ENCODE measurements around the gene MYO18A.

The MYO18A gene

GRCh38 chr17:29108823-29109476 lies 71.2 kb downstream of the MYO18A start:
- H3K4me3 ChIP-seq (ENCODE audit: low read depth, low read length): no peak overlapping the region
- no peak for DNase-seq (ENCODE audit: low read depth, low spot score)
- TF ChIP-seq CTCF (IDR thresholded peaks at IDR 0.05; ENCODE audit: low read depth, low read length): no peak
- in situ Hi-C loops (cut with HindIII; ENCODE audit: low sequenced_read_pairs): no loop called here

GRCh38 chr17:29107933-29108822 lies 72.0 kb downstream of the MYO18A start:
- in situ Hi-C loops (cut with HindIII; ENCODE audit: low sequenced_read_pairs): no loop called here
- no peak for TF ChIP-seq CTCF (IDR thresholded peaks at IDR 0.05; ENCODE audit: low read depth, low read length)
- no peak for DNase-seq (ENCODE audit: low read depth, low spot score)
- no peak overlapping the region for H3K4me3 ChIP-seq (ENCODE audit: low read depth, low read length)

- no peak for TF ChIP-seq CTCF (IDR thresholded peaks at IDR 0.05; ENCODE audit: low read depth, low read length)
- in situ Hi-C loops (cut with HindIII; ENCODE audit: low sequenced_read_pairs): no loop called here
These were observed 73.1 kb downstream of the MYO18A start for GRCh38 chr17:29107084-29107483.

GRCh38 chr17:29103341-29103740 lies 76.9 kb downstream of the MYO18A start:
- in situ Hi-C loops (cut with HindIII; ENCODE audit: low sequenced_read_pairs): no loop called here
- no peak for TF ChIP-seq CTCF (IDR thresholded peaks at IDR 0.05; ENCODE audit: low read depth, low read length)
- DNase-seq (ENCODE audit: low read depth, low spot score): no peak
- H3K4me3 ChIP-seq (ENCODE audit: low read depth, low read length): no peak overlapping the region

More at GRCh38 chr17:29107084-29107483, 73.1 kb downstream of the MYO18A start:
- no peak overlapping the region for H3K4me3 ChIP-seq (ENCODE audit: low read depth, low read length)
- no peak for DNase-seq (ENCODE audit: low read depth, low spot score)

- H3K4me3 ChIP-seq (ENCODE audit: low read depth, low read length): no peak overlapping the region
- no peak for DNase-seq (ENCODE audit: low read depth, low spot score)
- in situ Hi-C loops (cut with HindIII; ENCODE audit: low sequenced_read_pairs): no loop called here
- TF ChIP-seq CTCF (IDR thresholded peaks at IDR 0.05; ENCODE audit: low read depth, low read length): no peak
These were observed 77.4 kb downstream of the MYO18A start for GRCh38 chr17:29102741-29103181.

GRCh38 chr17:29102046-29102445 lies 78.2 kb downstream of the MYO18A start:
- in situ Hi-C loops (cut with HindIII; ENCODE audit: low sequenced_read_pairs): no loop called here

More at GRCh38 chr17:29102046-29102445, 78.2 kb downstream of the MYO18A start:
- no peak overlapping the region for H3K4me3 ChIP-seq (ENCODE audit: low read depth, low read length)
- no peak for TF ChIP-seq CTCF (IDR thresholded peaks at IDR 0.05; ENCODE audit: low read depth, low read length)
- DNase-seq (ENCODE audit: low read depth, low spot score): no peak
